Erythroblast (primary cell): Measurements from ENCODE around the gene BHLHE41.

Experiments used
- GATA1 ChIP-seq: IDR thresholded peaks from 2 replicates; pipeline ENCODE4 v1.6.1; 2011; ENCODE audit warnings: low read depth, mild to moderate bottlenecking, control low read depth, low read length, moderate library complexity
- POLR2A ChIP-seq: IDR thresholded peaks from 2 replicates; pipeline ENCODE4 v1.6.1; 2011; ENCODE audit warnings: mild to moderate bottlenecking, low read length

DNA sequence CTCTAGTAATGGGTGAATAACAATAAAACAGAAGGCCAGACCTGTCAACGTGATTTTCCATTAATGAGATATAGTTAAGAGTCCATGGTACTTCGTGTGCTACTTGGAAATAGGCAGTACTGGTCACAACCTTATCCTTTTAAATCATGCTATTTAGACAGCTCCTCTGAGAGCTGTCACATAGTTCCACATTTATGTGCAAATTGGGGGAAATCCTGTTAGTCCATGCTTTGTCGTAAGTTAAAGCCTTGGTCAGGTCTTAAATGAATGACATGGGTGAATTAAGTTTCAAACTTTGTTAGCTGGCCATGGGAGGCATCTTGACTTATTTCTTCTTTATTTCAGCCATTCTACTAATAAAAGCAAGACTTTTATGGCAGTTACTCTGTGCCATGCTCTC is 11.9 kb upstream of the BHLHE41 start:
- TF ChIP-seq POLR2A (no peak), GATA1 (no peak)
